ENCODE data around the gene MCOLN1.

DNA sequence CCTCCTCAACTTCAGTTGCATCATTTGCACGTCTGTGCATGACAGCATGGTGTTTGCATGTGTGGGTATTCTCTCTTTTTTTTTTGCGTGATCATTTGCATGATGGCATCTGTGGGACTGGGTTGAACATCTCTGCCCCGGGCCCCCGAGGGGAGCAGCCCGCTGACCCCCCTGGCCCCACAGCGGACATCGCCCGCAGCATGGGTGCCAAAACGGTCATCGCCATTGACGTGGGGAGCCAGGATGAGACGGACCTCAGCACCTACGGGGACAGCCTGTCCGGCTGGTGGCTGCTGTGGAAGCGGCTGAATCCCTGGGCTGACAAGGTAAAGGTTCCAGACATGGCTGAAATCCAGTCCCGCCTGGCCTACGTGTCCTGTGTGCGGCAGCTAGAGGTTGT, 36.2 kb downstream of the MCOLN1 start:
- TF ChIP-seq POLR2A (IDR thresholded peaks at IDR 0.05; ENCODE audit: low read length) (no peak), GATA1 (IDR thresholded peaks at IDR 0.05; ENCODE audit: low read depth, low read length) (no peak)
